Activated T-helper 17 cell treated with anti-CD3 and anti-CD28 coated beads, Interleukin-2, amount 50 U/mL, for 72 hours (primary cell): ENCODE data around the gene PRIM1. TPM values are rescaled to one million over a fixed set of nuclear protein-coding genes. Genes with fewer than 3 reads are reported as not detected.

ENCODE experiments used
- ATAC-seq: fragments of 150-1000 bp; cut with Tn5 transposase; replicated peaks from 2 replicates; pipeline ENCODE4 v1.10.0; 2021; ENCODE audit warnings: mild to moderate bottlenecking, moderate library complexity
- H3K27ac Mint-ChIP-seq: one replicate; pipeline ENCODE4 v1.8.0; 2022; ENCODE audit warnings: mixed read lengths
- H3K27me3 Mint-ChIP-seq: one replicate; pipeline ENCODE4 v1.8.0; 2022; ENCODE audit warnings: mixed read lengths
- H3K36me3 Mint-ChIP-seq: one replicate; pipeline ENCODE4 v1.8.0; 2022; ENCODE audit warnings: low read depth, mild to moderate bottlenecking, mixed read lengths
- H3K4me1 Mint-ChIP-seq: one replicate; pipeline ENCODE4 v1.8.0; 2022; ENCODE audit warnings: mixed read lengths
- H3K4me3 Mint-ChIP-seq: one replicate; pipeline ENCODE4 v1.8.0; 2022; ENCODE audit warnings: mild to moderate bottlenecking, mixed read lengths
- H3K9me3 Mint-ChIP-seq: one replicate; pipeline ENCODE4 v1.8.0; 2022; ENCODE audit warnings: mixed read lengths
- total RNA-seq, 2 donors: library from RNA; stranded (reverse); gene quantifications; one replicate each; pipeline ENCODE4 v1.2.3, GENCODE V29; 2022

PRIM1 gene
- total RNA-seq, 2 donors from 2014 or later, result 58.0 to 62.9 TPM

- peaks cover 92% of the 10 kb centered on the region for H3K36me3 Mint-ChIP-seq
- peak overlapping the region; percentile 96 for H3K27ac Mint-ChIP-seq
- peaks cover 17% of the 10 kb centered on the region for H3K4me1 Mint-ChIP-seq
- no peak for ATAC-seq
- no peaks in the 10 kb centered on the region for H3K27me3 Mint-ChIP-seq
- H3K9me3 Mint-ChIP-seq, result no peaks in the 10 kb centered on the region
- peak overlapping the region; percentile 95 for H3K4me3 Mint-ChIP-seq
Measured at GRCh38 chr12:56684745-56685359, 67.3 kb downstream of the PRIM1 start.

GRCh38 chr12:56682323-56682722, 69.8 kb downstream of the PRIM1 start:
- Mint-ChIP-seq H3K36me3 (peaks cover 100% of the 10 kb centered on the region), H3K4me3 (peak overlapping the region; percentile 95), H3K27me3 (no peaks in the 10 kb centered on the region), H3K4me1 (peaks cover 27% of the 10 kb centered on the region), H3K27ac (peak overlapping the region; percentile 96), H3K9me3 (no peaks in the 10 kb centered on the region)
- no peak for ATAC-seq

Other genes starting within 250 kb of the PRIM1 start
- gene RBMS2, start 230.5 kb downstream of the PRIM1 start, total RNA-seq, result 1 to 10 TPM; 1.1 to 2.3 TPM
- 100 to 1,000 TPM in 1 of 2 donors, 10 to 100 TPM in 1; 97.8 to 166 TPM for gene BAZ2A, start 122.0 kb downstream of the PRIM1 start, total RNA-seq
- 100 to 1,000 TPM; 489 to 941 TPM for gene ATP5F1B, start 106.3 kb downstream of the PRIM1 start, total RNA-seq
- 100 to 1,000 TPM; 278 to 391 TPM for gene PTGES3, start 64.0 kb downstream of the PRIM1 start, total RNA-seq
- 1,000 to 10,000 TPM in 1 of 2 donors, 100 to 1,000 TPM in 1; 869 to 1,019 TPM for gene NACA, start 27.0 kb downstream of the PRIM1 start, total RNA-seq
- gene HSD17B6, start 11.0 kb upstream of the PRIM1 start, total RNA-seq, result 1 to 10 TPM; 2.8 to 4.8 TPM
- gene SDR9C7, start 182.1 kb upstream of the PRIM1 start, total RNA-seq, result not detected
- under 1 TPM; 0.11 to 0.69 TPM for gene RDH16, start 205.3 kb upstream of the PRIM1 start, total RNA-seq